DOHH2 (cell line): ENCODE data around the gene UNC5B.

ENCODE experiments used
- H3F3A ChIP-seq: fragments of 200-600 bp; sonication (generic), shearing (Covaris generic); 2 replicates; pipeline ENCODE4 v1.6.0; 2016; ENCODE audit warnings: antibody characterized with exemption, mild to moderate bottlenecking; ENCODE audit not compliant: control insufficient read depth, insufficient read depth
- H3K27ac ChIP-seq: fragments of 200-600 bp; sonication (generic); 2 replicates; pipeline ENCODE4 v1.5.1; 2014; ENCODE audit warnings: low read depth, mild to moderate bottlenecking, low read length, moderate library complexity
- H3K27me3 ChIP-seq: fragments of 200-600 bp; sonication (generic); 2 replicates; pipeline ENCODE4 v1.6.1; 2014; ENCODE audit warnings: mild to moderate bottlenecking, low read length, mixed read lengths; ENCODE audit not compliant: control insufficient read depth
- H3K36me3 ChIP-seq: fragments of 200-600 bp; sonication (generic); 2 replicates; pipeline ENCODE4 v1.6.1; 2014; ENCODE audit warnings: mild to moderate bottlenecking, low read length, moderate library complexity, mixed read lengths; ENCODE audit not compliant: control insufficient read depth
- H3K4me1 ChIP-seq: fragments of 200-600 bp; sonication (generic); 2 replicates; pipeline ENCODE4 v1.6.1; 2014; ENCODE audit warnings: mild to moderate bottlenecking, low read length, mixed read lengths; ENCODE audit not compliant: control insufficient read depth
- H3K4me2 ChIP-seq: fragments of 200-600 bp; sonication (generic); 2 replicates; pipeline ENCODE4 v1.6.0; 2014; ENCODE audit warnings: mild to moderate bottlenecking, low read length, moderate library complexity
- H3K4me3 ChIP-seq: fragments of 200-600 bp; sonication (generic); 2 replicates; pipeline ENCODE4 v1.5.1; 2014; ENCODE audit warnings: mild to moderate bottlenecking, low read length, mixed read lengths
- H3K79me2 ChIP-seq: fragments of 200-600 bp; sonication (generic); 2 replicates; pipeline ENCODE4 v1.6.1; 2014; ENCODE audit warnings: mild to moderate bottlenecking, low read length, mixed read lengths; ENCODE audit not compliant: control insufficient read depth
- H3K9me2 ChIP-seq: fragments of 200-600 bp; sonication (generic); replicated peaks from 2 replicates; pipeline ENCODE4 v1.6.1; 2014; ENCODE audit warnings: mild to moderate bottlenecking, low read length, mixed read lengths; ENCODE audit not compliant: control insufficient read depth
- H3K9me3 ChIP-seq: fragments of 200-600 bp; sonication (generic); 2 replicates; pipeline ENCODE4 v1.6.1; 2014; ENCODE audit warnings: antibody characterized with exemption, low read length, mixed read lengths; ENCODE audit not compliant: control insufficient read depth, insufficient read depth
- H4K20me1 ChIP-seq: fragments of 200-600 bp; sonication (generic); 2 replicates; pipeline ENCODE4 v1.6.0; 2014; ENCODE audit warnings: low read depth, mild to moderate bottlenecking, antibody characterized with exemption, low read length, moderate library complexity; ENCODE audit not compliant: control insufficient read depth, insufficient read depth
- EZH2phosphoT487 ChIP-seq: fragments of 200-600 bp; sonication (generic); IDR thresholded peaks from 2 replicates; pipeline ENCODE4 v1.6.1; 2017; ENCODE audit warnings: borderline replicate concordance, mild to moderate bottlenecking, antibody characterized with exemption, low read length, moderate library complexity, mixed read lengths
- TF ChIP-seq, protein P1 (sequence below): fragments of 200-600 bp; sonication (generic); IDR thresholded peaks from one replicate; pipeline ENCODE4 v1.5.1; 2014; ENCODE audit warnings: antibody characterized with exemption, mild to moderate bottlenecking, low read depth, low read length; ENCODE audit not compliant: poor library complexity, severe bottlenecking

Gene UNC5B

DNA sequence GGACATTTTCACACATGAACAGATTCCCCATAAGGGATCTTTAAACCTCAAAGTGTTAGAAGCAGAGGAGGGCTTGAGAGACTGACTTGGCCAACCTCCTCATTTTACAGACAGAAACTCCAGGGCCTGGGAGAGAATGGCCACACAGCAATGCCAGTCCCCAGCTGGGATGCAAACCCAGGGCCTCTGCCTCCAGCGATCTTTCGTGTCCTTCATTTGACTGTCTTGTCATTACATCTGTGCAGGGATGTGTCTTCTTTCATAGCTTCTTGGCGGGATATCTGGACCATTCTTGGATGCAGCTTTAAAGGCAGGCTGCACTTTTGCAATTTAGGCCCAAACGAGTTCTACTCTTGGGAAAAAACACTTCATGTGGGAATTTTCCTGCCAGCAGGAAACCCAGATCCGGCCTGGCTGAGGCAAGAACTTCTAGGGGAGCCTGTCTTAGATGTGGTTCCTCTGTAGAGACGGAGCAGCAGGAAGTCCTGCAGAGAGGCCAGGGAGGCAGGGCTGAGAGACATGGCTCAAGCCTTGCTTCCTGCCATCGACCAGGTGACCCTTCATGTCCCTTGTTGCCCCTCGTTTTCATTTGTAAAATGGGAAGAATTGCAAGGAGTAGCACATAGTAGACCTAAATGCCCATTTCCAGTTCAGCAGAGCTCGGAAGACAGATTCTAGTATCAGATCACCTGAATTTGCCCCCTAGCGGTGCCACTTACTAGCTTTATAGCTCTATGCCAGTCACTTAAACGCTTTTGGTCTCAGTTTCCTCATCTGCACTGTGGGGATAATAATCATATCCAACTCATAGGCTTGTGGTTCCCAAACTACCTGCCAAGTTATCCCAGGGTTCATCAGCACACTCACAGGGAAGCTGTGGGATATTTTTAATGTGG, 62.8 kb downstream of the UNC5B start:
- TF ChIP-seq EZH2phosphoT487, result no peak
- TF ChIP-seq, protein P1, sequence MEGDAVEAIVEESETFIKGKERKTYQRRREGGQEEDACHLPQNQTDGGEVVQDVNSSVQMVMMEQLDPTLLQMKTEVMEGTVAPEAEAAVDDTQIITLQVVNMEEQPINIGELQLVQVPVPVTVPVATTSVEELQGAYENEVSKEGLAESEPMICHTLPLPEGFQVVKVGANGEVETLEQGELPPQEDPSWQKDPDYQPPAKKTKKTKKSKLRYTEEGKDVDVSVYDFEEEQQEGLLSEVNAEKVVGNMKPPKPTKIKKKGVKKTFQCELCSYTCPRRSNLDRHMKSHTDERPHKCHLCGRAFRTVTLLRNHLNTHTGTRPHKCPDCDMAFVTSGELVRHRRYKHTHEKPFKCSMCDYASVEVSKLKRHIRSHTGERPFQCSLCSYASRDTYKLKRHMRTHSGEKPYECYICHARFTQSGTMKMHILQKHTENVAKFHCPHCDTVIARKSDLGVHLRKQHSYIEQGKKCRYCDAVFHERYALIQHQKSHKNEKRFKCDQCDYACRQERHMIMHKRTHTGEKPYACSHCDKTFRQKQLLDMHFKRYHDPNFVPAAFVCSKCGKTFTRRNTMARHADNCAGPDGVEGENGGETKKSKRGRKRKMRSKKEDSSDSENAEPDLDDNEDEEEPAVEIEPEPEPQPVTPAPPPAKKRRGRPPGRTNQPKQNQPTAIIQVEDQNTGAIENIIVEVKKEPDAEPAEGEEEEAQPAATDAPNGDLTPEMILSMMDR, result no peak

DNA sequence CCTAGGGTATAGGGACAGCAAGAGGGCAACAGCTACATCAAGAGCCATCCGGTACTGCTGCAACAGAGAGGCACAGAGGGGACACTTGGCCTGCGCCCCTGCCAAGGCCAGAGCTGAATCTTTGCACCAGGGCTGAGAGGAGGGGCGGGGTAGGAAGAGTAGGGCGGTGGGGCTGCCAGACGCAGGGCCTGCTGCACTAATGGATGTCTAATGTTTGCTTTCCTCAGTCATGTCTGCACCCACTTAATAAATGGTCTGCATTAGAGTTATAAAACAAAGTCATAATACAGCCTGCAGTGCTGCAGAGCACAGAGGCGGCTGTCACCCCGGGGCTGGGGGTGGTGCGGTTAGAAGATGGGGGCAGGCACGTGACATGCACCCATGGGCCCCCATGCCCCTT, 64.5 kb downstream of the UNC5B start:
- Histone ChIP-seq H3F3A (no peaks in the 10 kb centered on the region), H3K4me1 (no peaks in the 10 kb centered on the region), H3K4me2 (no peak overlapping the region), H3K79me2 (no peaks in the 10 kb centered on the region), H3K9me3 (no peaks in the 10 kb centered on the region), H3K36me3 (no peaks in the 10 kb centered on the region), H3K27me3 (no peaks in the 10 kb centered on the region), H3K4me3 (no peak overlapping the region), H3K9me2 (no peaks in the 10 kb centered on the region), H4K20me1 (no peaks in the 10 kb centered on the region), H3K27ac (no peak overlapping the region)
- TF ChIP-seq, protein P1, result no peak

More for the DNA sequence above, 62.8 kb downstream of the UNC5B start:
- Histone ChIP-seq H3K9me2 (no peaks in the 10 kb centered on the region), H3K27ac (no peak overlapping the region), H3K9me3 (no peaks in the 10 kb centered on the region), H3K4me3 (no peak overlapping the region), H3K79me2 (no peaks in the 10 kb centered on the region), H3K27me3 (no peaks in the 10 kb centered on the region), H4K20me1 (no peaks in the 10 kb centered on the region), H3F3A (no peaks in the 10 kb centered on the region), H3K4me1 (no peaks in the 10 kb centered on the region), H3K4me2 (no peak overlapping the region), H3K36me3 (no peaks in the 10 kb centered on the region)

DNA sequence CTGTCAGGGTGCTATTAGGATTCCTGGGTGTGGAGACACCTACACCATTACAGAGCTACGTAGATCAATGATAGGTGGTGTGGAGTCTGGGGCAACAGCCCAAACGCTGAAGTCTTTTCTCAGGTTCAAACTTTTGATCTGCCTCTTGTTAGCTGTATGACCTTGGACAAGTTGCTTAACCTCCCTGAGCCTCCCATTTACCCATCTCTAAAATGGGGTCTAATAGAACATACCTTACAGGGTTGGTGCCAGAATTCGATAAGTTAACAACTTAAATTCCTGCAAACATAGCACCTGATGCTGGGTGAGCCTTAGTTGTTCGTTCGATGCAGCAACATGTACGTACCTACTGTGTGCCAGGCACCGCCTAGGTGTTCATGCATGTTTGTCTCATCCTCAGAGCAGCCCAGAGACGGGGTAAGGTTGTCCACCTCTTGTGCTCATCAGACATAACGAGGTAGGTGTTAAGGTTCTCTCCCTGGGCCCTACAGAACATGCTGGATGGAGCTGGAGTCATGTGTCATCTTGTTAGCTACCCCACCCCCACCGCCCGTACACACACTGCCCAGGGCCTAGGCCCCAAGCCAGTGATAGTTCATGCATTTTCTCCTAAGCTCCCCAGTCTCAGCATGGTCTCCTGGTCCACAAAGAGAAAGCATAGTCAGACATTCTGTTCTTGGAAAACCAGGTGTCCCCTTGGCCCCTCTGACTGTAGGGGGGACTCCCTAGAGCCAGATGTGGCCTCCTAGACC, 65.7 kb downstream of the UNC5B start:
- TF ChIP-seq, protein P1, result no peak
- no peak for TF ChIP-seq EZH2phosphoT487
- Histone ChIP-seq H3K4me1 (no peaks in the 10 kb centered on the region), H4K20me1 (no peaks in the 10 kb centered on the region)

More for the DNA sequence above, 65.7 kb downstream of the UNC5B start:
- Histone ChIP-seq H3K36me3 (no peaks in the 10 kb centered on the region), H3K27me3 (no peaks in the 10 kb centered on the region), H3K4me3 (no peak overlapping the region), H3K27ac (no peak overlapping the region), H3K9me3 (no peaks in the 10 kb centered on the region), H3K79me2 (no peaks in the 10 kb centered on the region), H3K4me2 (no peak overlapping the region), H3K9me2 (no peaks in the 10 kb centered on the region), H3F3A (no peaks in the 10 kb centered on the region)
